HG03039 (cell line): ENCODE measurements around the gene BCR.
"Not testable (repeated sequence)": the region's sequence is repeated elsewhere in the genome, so short reads cannot be mapped to it uniquely, and the experiment has no call there.

Experiments
- ATAC-seq: cut with Tn5 transposase; IDR thresholded peaks from one replicate; pipeline ENCODE4 v1.9.1; 2021; ENCODE audit warnings: mild to moderate bottlenecking, moderate library complexity; ENCODE audit not compliant: unreplicated experiment

BCR gene

GRCh38 chr22:23285734-23286133 lies 105.4 kb downstream of the BCR start:
- no peak for ATAC-seq

GRCh38 chr22:23286296-23286695 lies 106.0 kb downstream of the BCR start:
- no peak for ATAC-seq

GRCh38 chr22:23287136-23288095 lies 107.1 kb downstream of the BCR start:
- ATAC-seq, result no peak

GRCh38 chr22:23288301-23289129 lies 108.2 kb downstream of the BCR start:
- ATAC-seq, result no peak

- no peak for ATAC-seq
These were observed 108.8 kb downstream of the BCR start for GRCh38 chr22:23289130-23289503.

GRCh38 chr22:23289851-23290724 lies 109.8 kb downstream of the BCR start:
- no peak for ATAC-seq

- ATAC-seq, result no peak
These were observed 111.6 kb downstream of the BCR start for GRCh38 chr22:23291806-23292452.

GRCh38 chr22:23292453-23293350 lies 112.4 kb downstream of the BCR start:
- ATAC-seq, result no peak

- ATAC-seq, result no peak
These were observed 113.4 kb downstream of the BCR start for GRCh38 chr22:23293720-23294119.

GRCh38 chr22:23294221-23294620 lies 113.9 kb downstream of the BCR start:
- ATAC-seq, result no peak

- ATAC-seq, result no peak
These were observed 120.2 kb downstream of the BCR start for GRCh38 chr22:23300476-23300875.

- no peak for ATAC-seq
These were observed 121.3 kb downstream of the BCR start for GRCh38 chr22:23301591-23301990.

GRCh38 chr22:23302171-23303002 lies 122.1 kb downstream of the BCR start:
- ATAC-seq, result no peak

GRCh38 chr22:23305321-23305910 lies 125.1 kb downstream of the BCR start:
- ATAC-seq, result no peak

- no peak for ATAC-seq
These were observed 125.6 kb downstream of the BCR start for GRCh38 chr22:23305922-23306374.

GRCh38 chr22:23306438-23306921 lies 126.2 kb downstream of the BCR start:
- ATAC-seq, result no peak

GRCh38 chr22:23306926-23307325 lies 126.6 kb downstream of the BCR start:
- ATAC-seq, result no peak

- ATAC-seq, result not testable (repeated sequence)
These were observed 127.2 kb downstream of the BCR start for GRCh38 chr22:23307511-23307910.
